ENCODE results near the gene TEAD4.

DNA sequence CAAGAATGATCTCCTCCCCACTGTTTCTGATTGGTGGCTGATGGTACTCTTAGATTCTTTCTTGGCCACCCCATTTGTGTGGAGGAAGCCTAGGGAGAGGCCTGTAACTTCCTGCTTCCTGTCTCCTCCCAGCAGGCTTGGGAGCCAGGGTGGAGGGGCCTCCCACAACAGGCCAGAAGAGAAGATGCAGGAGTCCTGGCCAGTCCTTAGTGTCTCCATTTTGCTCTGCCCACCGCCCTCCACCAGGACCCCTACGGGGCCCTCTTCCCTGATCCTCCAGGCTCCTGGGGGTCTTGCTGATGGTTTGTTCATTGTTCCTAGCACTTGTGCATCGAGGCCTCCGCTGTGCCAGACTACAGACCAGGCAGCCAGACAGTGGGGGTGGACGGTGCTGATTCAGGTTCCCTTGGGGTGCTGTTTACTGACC, 124.7 kb downstream of the TEAD4 start:
- no peak for TF ChIP-seq POLR2A (IDR thresholded peaks at IDR 0.05; ENCODE audit: borderline replicate concordance, extremely low read depth, insufficient read depth, insufficient read length)
- TF ChIP-seq TCF7L2 (IDR thresholded peaks at IDR 0.05; ENCODE audit: borderline replicate concordance, extremely low read depth, insufficient read depth, insufficient read length) = no peak
- TF ChIP-seq, protein P1, sequence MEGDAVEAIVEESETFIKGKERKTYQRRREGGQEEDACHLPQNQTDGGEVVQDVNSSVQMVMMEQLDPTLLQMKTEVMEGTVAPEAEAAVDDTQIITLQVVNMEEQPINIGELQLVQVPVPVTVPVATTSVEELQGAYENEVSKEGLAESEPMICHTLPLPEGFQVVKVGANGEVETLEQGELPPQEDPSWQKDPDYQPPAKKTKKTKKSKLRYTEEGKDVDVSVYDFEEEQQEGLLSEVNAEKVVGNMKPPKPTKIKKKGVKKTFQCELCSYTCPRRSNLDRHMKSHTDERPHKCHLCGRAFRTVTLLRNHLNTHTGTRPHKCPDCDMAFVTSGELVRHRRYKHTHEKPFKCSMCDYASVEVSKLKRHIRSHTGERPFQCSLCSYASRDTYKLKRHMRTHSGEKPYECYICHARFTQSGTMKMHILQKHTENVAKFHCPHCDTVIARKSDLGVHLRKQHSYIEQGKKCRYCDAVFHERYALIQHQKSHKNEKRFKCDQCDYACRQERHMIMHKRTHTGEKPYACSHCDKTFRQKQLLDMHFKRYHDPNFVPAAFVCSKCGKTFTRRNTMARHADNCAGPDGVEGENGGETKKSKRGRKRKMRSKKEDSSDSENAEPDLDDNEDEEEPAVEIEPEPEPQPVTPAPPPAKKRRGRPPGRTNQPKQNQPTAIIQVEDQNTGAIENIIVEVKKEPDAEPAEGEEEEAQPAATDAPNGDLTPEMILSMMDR (IDR thresholded peaks at IDR 0.05 in 2 of 3, conservative IDR thresholded peaks at IDR 0.05 in 1 of 3; ENCODE audit: borderline replicate concordance in 1 of 3, insufficient read depth in 1 of 3, low read depth in 2 of 3, low read length in 2 of 3) = no peak
- no peak for TF ChIP-seq POLR2AphosphoS5 (IDR thresholded peaks at IDR 0.05; ENCODE audit: low read depth, low read length)
- TF ChIP-seq EZH2phosphoT487 (IDR thresholded peaks at IDR 0.05; ENCODE audit: borderline replicate concordance) = no peak
- TF ChIP-seq, protein P2, sequence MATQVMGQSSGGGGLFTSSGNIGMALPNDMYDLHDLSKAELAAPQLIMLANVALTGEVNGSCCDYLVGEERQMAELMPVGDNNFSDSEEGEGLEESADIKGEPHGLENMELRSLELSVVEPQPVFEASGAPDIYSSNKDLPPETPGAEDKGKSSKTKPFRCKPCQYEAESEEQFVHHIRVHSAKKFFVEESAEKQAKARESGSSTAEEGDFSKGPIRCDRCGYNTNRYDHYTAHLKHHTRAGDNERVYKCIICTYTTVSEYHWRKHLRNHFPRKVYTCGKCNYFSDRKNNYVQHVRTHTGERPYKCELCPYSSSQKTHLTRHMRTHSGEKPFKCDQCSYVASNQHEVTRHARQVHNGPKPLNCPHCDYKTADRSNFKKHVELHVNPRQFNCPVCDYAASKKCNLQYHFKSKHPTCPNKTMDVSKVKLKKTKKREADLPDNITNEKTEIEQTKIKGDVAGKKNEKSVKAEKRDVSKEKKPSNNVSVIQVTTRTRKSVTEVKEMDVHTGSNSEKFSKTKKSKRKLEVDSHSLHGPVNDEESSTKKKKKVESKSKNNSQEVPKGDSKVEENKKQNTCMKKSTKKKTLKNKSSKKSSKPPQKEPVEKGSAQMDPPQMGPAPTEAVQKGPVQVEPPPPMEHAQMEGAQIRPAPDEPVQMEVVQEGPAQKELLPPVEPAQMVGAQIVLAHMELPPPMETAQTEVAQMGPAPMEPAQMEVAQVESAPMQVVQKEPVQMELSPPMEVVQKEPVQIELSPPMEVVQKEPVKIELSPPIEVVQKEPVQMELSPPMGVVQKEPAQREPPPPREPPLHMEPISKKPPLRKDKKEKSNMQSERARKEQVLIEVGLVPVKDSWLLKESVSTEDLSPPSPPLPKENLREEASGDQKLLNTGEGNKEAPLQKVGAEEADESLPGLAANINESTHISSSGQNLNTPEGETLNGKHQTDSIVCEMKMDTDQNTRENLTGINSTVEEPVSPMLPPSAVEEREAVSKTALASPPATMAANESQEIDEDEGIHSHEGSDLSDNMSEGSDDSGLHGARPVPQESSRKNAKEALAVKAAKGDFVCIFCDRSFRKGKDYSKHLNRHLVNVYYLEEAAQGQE (IDR thresholded peaks at IDR 0.05; ENCODE audit: low read depth) = no peak
